ENCODE measurements around the gene GPR141.

The GPR141 gene

DNA sequence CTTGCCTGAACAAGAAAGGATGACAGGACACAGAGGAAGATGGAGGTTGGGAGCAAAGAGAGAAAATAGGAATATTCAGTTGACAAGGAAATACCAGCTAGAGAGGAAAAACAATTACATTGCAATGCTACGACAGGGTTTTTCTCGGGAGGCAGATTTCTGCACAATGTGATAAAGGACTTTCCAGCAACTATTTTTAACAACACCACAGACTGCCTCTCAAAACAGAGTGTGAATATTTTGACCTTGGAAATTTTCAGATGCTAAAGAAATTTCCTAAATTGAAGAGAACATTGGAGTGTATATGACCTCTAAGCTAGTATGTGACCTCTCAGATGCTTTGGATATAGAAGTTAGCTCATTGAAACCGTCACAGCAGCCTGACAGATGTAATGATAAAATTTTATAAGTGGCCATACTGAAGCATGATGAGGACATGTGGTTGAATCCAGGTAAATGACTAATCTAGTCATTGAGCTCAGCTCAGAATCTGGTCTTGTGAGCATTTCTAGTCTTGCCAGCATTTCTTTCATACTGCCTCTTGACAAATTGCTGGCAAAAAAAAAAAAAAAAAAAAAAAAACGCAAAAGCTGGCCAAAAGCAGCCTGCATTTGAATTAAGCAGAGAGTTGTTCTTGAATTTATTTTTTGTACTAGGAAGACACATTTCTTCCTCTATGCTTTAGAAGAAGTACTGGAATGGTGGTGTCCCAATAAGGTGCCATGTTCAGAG, 24.4 kb downstream of the GPR141 start:
- Histone ChIP-seq H3K4me3 (ENCODE audit: low read depth, low read length) (no peak overlapping the region), H3K4me1 (no peaks in the 10 kb centered on the region), H3K27me3 (no peaks in the 10 kb centered on the region), H3K9me3 (no peaks in the 10 kb centered on the region), H3K36me3 (no peaks in the 10 kb centered on the region)
- DNase-seq = no peak
- TF ChIP-seq, protein P1, sequence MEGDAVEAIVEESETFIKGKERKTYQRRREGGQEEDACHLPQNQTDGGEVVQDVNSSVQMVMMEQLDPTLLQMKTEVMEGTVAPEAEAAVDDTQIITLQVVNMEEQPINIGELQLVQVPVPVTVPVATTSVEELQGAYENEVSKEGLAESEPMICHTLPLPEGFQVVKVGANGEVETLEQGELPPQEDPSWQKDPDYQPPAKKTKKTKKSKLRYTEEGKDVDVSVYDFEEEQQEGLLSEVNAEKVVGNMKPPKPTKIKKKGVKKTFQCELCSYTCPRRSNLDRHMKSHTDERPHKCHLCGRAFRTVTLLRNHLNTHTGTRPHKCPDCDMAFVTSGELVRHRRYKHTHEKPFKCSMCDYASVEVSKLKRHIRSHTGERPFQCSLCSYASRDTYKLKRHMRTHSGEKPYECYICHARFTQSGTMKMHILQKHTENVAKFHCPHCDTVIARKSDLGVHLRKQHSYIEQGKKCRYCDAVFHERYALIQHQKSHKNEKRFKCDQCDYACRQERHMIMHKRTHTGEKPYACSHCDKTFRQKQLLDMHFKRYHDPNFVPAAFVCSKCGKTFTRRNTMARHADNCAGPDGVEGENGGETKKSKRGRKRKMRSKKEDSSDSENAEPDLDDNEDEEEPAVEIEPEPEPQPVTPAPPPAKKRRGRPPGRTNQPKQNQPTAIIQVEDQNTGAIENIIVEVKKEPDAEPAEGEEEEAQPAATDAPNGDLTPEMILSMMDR (IDR thresholded peaks at IDR 0.05; ENCODE audit: low read depth, low read length) = no peak

DNA sequence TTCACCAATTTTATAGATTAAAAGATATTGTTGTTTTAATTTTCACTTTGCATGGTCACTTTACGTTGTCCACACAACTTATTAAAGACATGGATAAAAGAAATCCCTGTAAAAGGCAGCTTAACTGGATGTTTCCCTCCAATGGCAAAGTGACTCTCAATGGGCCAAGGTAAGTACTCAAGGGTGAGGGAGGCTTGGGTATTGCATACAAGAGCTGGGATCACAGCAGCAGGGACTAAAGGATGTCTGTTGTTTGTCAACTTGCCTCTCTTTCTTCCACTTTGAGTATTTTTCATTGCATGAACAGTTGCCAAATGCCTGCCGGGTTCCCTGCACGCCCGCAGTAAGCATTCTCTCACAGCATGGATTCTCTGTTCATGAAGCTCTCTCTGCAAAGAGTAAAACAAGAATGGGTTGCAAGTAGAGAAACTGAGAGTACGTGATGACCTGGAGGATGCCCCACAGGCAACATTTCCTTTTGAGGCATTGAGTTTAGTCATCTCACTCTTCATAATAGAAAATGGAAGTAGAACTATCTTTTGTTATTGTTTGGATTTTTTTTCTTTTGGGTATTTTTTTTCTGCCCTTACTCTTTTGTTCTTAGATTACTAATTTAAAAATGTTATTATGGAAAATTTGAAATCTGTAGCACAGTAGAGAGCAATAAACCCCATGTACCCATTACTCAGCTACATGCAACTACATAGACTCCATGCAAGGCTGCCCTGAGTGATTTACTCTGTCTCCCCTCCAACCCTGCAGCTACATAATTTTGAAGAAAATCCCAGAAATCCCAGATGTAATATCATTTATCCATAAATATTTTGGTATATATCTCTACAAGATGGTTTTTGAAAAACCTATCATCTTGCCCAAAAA, 26.3 kb downstream of the GPR141 start:
- H3K36me3 ChIP-seq = no peaks in the 10 kb centered on the region
- no peak overlapping the region for H3K4me3 ChIP-seq (ENCODE audit: low read depth, low read length)
- H3K27me3 ChIP-seq = no peaks in the 10 kb centered on the region
- no peaks in the 10 kb centered on the region for H3K4me1 ChIP-seq
- no peak for DNase-seq
- no peaks in the 10 kb centered on the region for H3K9me3 ChIP-seq
- TF ChIP-seq, protein P1 (IDR thresholded peaks at IDR 0.05; ENCODE audit: low read depth, low read length) = no peak

DNA sequence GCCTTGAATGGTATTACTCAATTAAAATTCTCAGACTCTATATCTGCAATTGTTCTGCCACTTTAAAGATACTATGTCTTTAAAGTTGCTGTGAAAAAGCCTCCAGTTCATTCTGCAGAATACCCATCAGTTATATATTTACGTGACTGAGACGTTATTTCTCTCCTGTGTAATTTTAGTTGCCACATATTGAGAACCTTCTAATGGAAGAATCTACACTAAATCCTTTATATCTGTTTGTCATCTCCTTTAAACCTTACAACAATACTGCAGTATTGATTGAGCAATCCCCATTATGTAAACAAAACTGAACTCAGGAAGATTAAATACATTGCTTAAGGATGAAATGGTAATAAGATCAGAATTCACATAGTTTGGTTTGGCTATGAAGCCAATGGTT, 30.0 kb downstream of the GPR141 start:
- Histone ChIP-seq H3K9me3 (no peaks in the 10 kb centered on the region), H3K27me3 (no peaks in the 10 kb centered on the region), H3K4me3 (ENCODE audit: low read depth, low read length) (no peak overlapping the region), H3K4me1 (no peaks in the 10 kb centered on the region), H3K36me3 (no peaks in the 10 kb centered on the region)
- DNase-seq = no peak
- TF ChIP-seq, protein P1 (IDR thresholded peaks at IDR 0.05; ENCODE audit: low read depth, low read length) = no peak

DNA sequence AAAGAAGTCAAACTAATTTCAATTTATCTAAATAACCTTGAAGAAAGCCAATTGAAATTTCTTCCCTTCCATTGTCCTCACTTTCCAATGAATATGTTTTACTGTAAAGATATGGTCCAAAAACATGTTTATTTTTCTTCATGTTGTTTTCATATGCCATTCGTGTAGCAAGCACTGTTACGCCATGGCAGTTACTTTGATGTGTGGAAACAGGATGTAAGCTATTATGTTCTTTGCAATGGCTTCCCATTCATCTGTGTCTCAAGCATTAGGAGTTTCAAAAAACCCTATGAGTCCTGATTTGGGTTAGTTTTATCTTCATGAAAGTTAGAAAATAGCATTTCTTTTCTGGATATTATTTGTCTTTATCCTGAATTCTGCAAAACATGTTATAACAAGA, 31.0 kb downstream of the GPR141 start:
- TF ChIP-seq, protein P1 (IDR thresholded peaks at IDR 0.05; ENCODE audit: low read depth, low read length) = no peak
- Histone ChIP-seq H3K36me3 (no peaks in the 10 kb centered on the region), H3K4me1 (no peaks in the 10 kb centered on the region), H3K27me3 (no peaks in the 10 kb centered on the region), H3K4me3 (ENCODE audit: low read depth, low read length) (no peak overlapping the region), H3K9me3 (no peaks in the 10 kb centered on the region)
- no peak for DNase-seq

DNA sequence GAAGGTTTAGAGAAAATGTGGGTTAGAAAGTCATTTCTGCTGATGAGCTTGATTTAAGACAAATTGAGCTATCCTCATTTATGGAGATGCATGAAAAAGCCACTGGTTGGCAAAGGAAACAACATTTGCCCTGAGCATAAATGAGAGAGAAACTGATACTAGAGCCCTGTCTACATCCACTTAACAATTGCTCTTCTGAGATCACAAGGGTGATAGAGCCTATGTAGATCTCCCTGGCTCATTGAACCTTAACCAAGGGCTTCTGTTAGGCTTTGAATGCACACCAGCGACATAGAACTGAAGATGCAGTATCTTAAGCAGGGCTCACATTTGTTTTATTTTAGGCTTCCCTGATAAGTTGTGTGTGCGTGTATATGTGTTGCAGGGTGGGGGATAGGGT, 35.0 kb downstream of the GPR141 start:
- Histone ChIP-seq H3K4me3 (ENCODE audit: low read depth, low read length) (no peak overlapping the region), H3K36me3 (no peaks in the 10 kb centered on the region), H3K4me1 (no peaks in the 10 kb centered on the region), H3K9me3 (no peaks in the 10 kb centered on the region), H3K27me3 (no peaks in the 10 kb centered on the region)
- TF ChIP-seq, protein P1 (IDR thresholded peaks at IDR 0.05; ENCODE audit: low read depth, low read length) = no peak
- DNase-seq = no peak

DNA sequence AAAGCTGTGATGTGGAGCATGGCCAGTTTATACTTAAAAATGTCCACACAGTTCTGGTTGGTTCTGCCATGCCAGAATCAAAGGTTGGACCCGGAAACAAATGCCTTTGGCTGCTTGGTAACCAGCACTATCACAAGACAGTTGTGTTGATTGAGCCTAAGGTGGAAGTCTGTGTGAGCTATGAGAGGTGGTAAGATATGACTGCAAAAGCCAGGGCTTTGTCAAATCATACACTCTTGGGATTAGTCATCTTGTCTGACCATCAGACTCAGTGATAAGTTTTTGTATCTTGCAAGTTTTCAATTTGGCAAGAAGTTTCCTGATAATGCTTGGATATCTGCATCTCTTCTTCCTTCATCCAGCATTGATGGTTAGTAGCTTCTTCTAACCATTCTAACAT, 35.5 kb downstream of the GPR141 start:
- H3K9me3 ChIP-seq = no peaks in the 10 kb centered on the region
- TF ChIP-seq, protein P1 (IDR thresholded peaks at IDR 0.05; ENCODE audit: low read depth, low read length) = no peak
- no peaks in the 10 kb centered on the region for H3K27me3 ChIP-seq
- DNase-seq = no peak
- no peak overlapping the region for H3K4me3 ChIP-seq (ENCODE audit: low read depth, low read length)
- H3K36me3 ChIP-seq = no peaks in the 10 kb centered on the region
- no peaks in the 10 kb centered on the region for H3K4me1 ChIP-seq
